ENCODE measurements around the gene BUB1.
"Not testable (repeated sequence)": the region's sequence is repeated elsewhere in the genome, so short reads cannot be mapped to it uniquely, and the experiment has no call there.

The BUB1 gene

DNA sequence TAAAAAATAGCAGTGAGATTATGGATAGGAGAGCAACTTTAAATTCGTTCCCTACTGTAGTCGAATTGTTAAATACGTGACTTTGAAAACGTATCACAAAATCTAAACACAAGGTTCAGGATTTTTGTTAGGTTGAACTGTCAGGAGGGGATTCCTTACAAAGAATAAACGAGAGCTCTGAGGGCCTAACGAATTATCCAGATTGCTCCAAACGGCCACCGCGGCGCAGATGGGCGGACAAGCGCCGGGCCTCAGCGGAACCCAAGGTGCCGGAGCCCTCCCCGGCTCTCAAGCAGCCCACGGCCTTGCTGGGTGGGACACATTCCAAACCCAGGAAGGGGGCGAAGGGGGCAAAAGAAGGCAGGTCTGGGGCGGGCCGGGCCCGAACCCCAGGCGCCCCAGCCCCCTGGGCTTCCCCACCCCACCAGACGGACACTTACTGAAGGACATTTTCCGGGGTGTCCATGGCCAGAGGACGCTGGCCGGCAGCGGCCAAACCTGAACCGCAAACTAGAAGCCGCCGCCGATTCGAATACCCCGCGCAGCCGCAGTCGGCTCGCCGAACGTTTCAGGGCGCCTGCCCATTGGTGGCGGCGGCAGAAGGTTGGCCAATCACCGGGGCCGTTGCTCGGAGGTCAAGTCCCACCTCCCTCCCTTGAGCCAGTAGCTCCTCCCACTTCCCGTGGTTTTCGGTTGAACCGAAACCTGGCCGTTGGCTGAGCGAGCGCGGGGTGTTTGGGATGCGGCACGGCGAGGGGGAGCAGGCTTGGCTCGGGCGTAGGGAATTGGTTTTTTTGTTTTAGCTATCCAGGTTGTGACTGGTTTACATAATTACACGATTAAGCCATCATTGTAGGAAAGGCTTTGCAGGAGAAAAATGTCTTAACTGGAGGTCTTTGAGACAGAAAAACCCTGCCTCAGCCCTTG is at the start of gene BUB1:
TSS of gene BUB1 (minus strand) at position 534 of the 927 bp plus-strand sequence. CDS start at position 466, 68 bp downstream.
- DNase-seq: peak; percentile 86 to 92

- no peak for DNase-seq
These were observed 48.4 kb upstream of the BUB1 start for GRCh38 chr2:110726285-110726684.

DNA sequence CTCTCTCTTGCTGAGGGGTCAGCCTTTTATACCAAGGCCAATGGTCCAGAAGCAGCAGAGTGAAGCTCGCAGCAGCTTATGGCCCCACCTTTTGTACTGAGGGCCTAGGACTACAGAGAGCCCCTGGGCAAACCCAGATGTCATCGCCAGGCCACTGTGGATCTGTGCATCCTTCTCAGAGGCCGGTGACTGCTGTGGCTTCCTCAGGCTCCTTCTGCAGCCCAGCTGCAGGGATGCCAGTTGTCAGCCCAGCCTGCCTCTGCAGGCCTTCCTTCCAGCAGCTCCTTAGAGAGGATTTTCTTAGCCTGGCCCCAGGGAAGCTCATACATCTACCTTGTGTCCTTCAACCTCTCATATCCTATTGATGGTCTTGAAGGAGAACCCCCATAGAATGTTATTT is 48.0 kb upstream of the BUB1 start:
- no peak for DNase-seq

GRCh38 chr2:110725370-110725769 is 47.5 kb upstream of the BUB1 start:
- DNase-seq: no peak

DNA sequence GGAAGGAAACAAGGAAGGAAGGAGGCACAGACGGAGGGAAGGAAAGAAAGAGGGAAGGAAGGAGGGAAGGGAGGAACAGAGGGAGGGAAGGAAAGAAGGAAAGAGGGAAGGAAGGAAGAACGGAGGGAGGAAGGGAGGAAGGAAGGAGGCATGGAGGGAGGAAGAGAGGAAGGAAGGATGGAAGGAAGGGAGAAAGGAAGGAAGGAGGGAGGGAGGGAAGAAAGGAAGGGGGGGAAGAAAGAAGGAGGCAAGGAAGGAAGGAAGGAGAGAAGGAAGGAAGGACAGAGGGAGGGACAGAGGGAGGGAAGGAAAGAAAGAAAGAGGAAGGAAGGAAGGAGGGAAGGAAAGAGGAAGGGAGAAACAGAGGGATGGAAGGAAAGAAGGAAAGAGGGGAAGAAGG is 47.0 kb upstream of the BUB1 start:
- no peak for DNase-seq

DNA sequence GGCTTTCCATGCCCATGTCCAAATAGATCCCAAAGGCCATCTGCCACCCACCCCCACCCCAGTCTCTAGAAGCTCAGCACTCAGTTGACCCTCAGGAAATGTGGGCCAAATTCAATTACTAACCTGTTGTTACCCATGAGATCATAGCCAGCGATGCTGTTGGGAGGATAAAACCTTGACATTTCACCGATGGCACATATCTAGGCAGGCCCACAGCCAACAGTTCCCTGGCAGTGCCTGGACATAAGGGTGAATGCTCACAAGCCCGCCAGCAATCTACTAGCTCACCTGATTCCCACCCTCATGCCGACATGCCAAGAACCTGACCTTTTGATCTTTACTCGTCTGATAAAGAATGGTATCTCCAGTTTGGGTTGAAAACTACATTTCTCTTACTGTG is 42.7 kb upstream of the BUB1 start:
- DNase-seq: no peak

GRCh38 chr2:110718990-110719389 is 41.1 kb upstream of the BUB1 start:
- DNase-seq: no peak

- DNase-seq: no peak
These were observed 40.5 kb upstream of the BUB1 start for GRCh38 chr2:110718382-110718781.

DNA sequence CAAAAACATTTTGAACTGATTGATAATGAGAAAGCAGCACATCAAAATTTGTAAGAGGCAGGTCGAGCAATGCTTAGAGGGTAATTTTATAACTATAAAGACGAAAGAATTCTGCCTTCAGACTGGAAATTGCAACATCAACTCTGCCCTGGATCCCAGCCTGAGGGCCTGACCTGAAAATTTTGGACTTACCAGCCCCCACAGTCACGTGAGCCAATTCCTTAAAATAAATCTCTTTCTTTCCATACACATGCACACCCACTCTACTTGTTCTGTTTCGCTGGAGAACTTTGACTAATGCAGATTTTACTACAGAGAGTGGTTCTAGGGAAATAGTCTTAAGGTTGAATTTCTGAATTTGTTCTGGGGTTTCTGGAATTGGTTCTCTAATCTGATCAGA is 39.9 kb upstream of the BUB1 start:
- DNase-seq: no peak

DNA sequence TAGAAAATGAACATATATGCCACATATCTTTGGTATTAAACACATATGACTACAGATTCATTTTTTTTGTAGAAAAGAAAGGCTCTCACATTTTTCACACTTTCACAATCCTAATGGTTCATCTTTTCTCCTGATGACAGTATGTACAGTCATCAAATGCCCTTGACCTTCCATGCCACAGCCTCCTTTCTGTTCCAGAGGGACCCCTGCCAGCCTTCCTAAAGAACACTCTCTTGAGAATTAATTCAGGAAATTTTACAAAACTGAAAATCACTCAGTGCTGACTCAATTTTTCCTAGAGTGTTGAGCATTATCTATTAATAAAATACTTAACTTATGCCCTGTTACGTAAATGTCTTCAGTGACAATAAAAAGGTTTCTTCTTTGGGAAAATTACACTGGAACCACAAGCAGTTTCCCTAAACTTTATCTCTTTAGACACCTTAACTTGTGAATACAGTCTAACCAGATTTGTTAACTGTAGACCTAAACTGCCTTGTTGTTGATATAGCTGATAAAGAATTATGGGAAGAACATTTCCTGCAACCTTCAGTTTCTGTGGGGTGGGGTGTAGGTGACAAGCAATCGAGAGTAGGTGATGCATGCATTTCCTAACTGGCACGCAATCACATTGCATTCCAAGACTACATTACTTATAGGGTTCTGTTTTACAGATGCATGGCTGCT is 39.2 kb upstream of the BUB1 start:
- DNase-seq: no peak

DNA sequence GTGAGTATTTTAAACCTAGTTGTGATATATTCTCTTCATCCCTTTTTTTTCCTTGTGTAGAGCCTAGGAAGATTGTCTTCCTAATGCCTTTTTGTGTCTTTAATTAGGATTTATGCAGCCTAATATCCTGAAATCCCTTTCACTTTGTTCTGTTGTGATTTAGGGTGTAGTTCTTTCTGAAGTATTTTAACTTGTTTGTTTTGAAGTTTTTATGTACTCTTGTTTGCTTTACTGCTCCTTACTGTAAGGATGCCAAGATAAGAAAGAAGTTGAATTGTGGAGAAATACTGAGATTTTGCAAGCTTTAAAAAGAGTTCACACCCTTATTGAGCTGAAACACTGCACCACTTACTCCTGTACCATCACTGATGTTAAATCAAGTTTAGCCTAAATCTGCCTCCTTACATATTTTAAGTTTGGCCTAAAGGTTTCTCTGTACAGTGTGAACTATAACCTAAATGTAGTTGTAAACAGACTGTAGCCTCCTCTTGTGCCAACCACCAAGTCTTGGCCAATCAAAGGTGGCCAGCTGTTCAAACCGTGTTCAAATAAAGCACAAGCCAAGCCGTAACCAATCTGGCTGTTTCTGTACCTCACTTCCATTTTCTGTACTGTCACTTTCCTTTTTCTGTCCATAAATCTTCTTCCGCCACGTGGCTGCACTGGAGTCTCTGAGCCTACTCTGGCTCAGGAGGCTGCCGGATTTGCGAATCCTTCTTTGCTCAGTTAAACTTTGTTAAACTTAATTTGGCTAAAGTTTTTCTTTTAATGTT is 36.8 kb upstream of the BUB1 start:
- no peak for DNase-seq

- DNase-seq: no peak
These were observed 35.9 kb upstream of the BUB1 start for GRCh38 chr2:110713513-110714362.

DNA sequence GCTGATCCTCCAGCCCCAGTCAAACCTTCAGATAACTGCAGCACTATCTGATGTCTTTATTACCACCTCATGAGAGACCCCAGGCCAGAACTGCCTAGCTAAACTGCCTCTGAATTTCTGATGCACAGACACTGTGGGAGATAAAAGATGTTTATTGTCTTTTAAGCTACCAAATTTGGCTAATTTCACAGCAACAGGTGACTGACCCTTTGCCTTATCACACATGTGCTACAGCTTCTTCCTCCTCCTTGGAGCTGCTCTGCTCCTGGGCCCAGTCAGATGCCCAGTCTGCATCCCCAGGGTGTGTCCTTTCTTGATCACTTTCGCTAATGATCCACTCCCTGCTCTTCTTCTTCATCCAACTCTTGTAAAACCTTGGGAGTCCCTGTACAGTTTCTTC is 34.9 kb upstream of the BUB1 start:
- no peak for DNase-seq

DNA sequence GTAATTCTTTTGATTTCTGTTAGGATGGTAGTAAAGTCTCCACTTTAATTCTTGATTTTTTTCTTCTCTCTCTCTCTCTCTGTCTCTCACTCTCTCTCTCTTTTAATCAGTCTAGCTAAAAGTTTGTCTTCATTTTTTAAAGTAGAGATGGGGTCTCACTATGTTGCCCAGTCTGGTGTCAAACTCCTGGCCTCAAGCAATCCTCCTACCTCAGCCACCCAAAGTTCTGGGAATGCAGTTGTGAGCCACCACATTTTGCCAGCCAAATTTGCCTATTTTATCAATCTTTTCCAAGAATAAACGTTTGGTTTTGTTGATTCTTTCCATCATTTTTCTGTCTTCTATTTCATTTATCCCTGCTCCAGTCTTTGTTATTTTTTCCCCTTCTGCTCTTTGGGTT is 30.6 kb upstream of the BUB1 start:
- DNase-seq: no peak

- no peak for DNase-seq
These were observed 29.6 kb upstream of the BUB1 start for GRCh38 chr2:110707386-110707965.

DNA sequence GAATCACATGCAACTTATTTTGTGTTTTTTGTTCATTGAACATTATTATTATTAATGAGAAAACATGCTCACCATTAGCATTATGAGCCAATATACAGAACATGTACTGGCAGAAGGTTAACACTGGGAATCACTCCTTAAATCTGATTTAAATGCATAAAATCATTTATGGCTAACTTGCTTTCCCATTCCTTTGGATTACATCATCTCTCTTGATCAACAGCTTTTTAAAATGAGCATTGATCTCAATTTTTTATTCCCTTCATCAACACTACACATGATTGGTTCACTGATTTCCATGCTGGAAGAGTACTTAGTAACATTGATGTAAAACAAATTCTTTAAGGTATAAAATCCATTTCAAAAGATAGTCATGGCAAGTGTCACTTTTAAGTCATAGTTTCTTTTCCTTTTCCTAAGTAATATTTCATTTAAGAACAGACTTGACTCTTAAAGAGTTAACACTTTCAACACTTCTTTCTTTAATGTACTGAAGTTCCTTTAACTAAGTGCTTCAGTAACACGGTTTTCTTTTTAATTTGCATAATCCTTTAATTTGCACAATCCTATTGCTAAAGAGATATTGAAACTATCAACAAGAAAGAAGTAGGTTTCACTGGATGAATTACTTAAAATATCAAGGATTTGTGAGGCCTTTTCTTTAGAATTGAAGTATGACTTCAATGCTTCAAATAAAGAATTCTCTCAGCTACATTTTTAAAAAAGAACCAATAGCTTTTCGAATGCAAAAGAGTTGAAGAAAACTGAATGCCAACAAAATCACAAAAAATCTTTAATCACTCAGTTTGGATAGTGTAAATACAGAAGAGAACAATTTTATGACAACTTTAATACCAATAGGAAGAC is 24.9 kb upstream of the BUB1 start:
- DNase-seq: no peak

GRCh38 chr2:110698253-110698652 is 20.4 kb upstream of the BUB1 start:
- not testable (repeated sequence) for DNase-seq

GRCh38 chr2:110695146-110695898 is 17.5 kb upstream of the BUB1 start:
- DNase-seq: peak; percentile 16 to 29

DNA sequence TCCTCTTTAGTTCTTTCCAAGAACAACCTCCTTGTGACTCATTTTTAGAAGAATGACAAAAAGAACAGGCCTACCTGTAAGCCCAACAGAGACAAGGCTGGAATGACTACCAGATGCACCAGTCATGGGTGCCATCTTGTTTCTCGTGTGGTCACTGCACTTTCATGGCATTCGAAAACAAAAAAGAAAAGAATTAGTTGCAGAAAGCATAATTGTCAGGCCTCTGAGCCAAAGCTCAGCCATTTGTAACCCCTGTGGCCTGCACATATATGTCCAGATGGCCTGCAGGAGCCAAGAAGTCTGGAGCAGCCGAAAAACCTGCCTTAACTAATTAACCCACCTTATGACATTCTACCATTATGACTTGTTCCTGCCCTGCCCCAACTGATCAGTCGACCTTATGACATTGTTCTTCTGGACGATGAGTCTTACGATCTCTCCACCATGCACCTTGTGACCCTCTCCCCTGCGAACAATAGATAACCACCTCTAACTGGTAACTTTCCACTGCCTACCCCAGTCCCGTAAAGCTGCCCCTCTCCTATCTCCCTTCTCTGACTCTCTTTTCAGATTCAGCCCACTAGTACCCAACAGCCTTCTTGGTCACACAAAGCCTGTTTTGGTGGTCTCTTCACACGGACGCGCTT is 13.9 kb upstream of the BUB1 start:
- no peak for DNase-seq

Data from Kasumi-1 (cell line).